HepG2 (cell line): ENCODE measurements around the gene CALD1.

Experiments
- ZNF256 ChIP-seq: sonication (generic); formaldehyde crosslinking; conservative IDR thresholded peaks from 2 replicates; pipeline ENCODE4 v1.4.0; 2020; ENCODE audit warnings: missing genetic modification reagents
- ZNF260 ChIP-seq: sonication (generic); formaldehyde crosslinking; IDR thresholded peaks from 2 replicates; pipeline ENCODE4 v1.4.0; 2020; ENCODE audit warnings: missing genetic modification reagents, low read depth, mild to moderate bottlenecking, borderline replicate concordance
- TF ChIP-seq, protein P1 (sequence below), 2 experiments: sonication (generic) in 1 of 2; formaldehyde crosslinking in 1 of 2; IDR thresholded peaks; 2 replicates each; pipeline versions ENCODE4 v1.4.0 to v1.6.1; 2018 to 2020; ENCODE audit warnings: missing genetic modification reagents in 2 of 2, borderline replicate concordance in 1 of 2, low read depth in 1 of 2, mild to moderate bottlenecking in 1 of 2, missing biosample characterization in 1 of 2

DNA sequence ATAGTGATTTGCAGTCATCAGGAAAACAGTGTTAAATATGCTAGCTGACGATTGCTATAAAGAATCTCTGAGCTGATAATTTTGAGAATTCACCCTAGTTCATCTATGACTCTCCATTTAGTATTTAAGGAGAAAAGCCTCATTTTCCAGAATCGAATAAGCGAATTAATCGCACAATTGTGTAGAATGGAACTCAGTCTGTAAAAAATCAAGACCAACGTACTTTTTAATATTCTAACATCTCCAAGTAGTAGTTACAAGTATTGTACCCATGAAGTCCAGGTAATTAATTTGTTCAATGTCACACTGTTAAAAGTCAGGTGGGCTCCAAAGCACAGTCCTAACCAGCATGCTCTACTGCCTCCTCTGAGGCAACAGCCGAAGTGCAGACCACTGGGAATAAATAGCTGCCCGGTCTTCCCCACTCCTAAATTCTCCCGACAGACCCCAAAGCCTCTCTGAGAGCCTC lies 206.5 kb downstream of the CALD1 start:
- TF ChIP-seq ZNF260 (CRISPR knock-in tag) (no peak), ZNF256 (no peak)
- TF ChIP-seq, protein P1, sequence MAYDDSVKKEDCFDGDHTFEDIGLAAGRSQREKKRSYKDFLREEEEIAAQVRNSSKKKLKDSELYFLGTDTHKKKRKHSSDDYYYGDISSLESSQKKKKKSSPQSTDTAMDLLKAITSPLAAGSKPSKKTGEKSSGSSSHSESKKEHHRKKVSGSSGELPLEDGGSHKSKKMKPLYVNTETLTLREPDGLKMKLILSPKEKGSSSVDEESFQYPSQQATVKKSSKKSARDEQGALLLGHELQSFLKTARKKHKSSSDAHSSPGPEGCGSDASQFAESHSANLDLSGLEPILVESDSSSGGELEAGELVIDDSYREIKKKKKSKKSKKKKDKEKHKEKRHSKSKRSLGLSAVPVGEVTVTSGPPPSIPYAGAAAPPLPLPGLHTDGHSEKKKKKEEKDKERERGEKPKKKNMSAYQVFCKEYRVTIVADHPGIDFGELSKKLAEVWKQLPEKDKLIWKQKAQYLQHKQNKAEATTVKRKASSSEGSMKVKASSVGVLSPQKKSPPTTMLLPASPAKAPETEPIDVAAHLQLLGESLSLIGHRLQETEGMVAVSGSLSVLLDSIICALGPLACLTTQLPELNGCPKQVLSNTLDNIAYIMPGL (CRISPR knock-in tag; IDR thresholded peaks at IDR 0.05; ENCODE audit: borderline replicate concordance in 1 of 2, low read depth in 1 of 2), result no peak
